GM18502 (cell line): ENCODE data around the gene NFATC2.
A peak's percentile ranks its signal among the peaks of the same experiment; 100 is the strongest.

ENCODE experiments used
- ATAC-seq: cut with Tn5 transposase; IDR thresholded peaks from one replicate; pipeline ENCODE4 v1.9.1; 2021; ENCODE audit warnings: mild to moderate bottlenecking; ENCODE audit not compliant: unreplicated experiment, poor library complexity

Gene NFATC2

DNA sequence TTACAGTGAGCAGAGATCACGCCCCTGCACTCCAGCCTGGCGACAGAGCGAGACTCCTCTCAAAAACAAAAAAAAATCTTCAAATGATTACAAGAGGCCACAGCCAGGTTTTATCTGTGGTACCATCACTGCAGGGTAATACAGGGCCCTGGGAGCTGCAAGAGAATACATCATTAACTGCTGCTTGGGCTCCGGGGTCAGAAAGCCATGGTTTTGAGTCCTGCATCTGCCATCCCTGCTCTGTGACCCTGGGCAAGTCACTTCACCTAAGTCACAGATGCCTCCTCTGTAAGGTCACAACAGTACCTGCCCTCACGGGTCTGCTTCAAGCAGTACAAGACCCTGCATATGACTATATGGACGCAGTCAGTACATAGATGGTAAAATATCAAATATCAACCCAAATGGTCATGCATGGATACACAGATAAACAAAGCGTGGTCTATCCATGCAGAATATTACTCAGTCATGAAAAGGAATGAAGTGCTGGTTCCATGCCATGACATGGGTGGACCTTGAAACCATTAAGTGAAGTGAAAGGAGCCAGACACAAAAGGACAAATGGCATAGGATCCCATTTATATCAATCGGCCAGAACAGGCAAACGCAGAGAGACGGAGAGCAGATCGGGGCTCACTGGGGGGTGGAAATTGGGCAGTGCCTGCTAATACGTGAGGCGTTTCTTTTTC, 83.6 kb downstream of the NFATC2 start:
- ATAC-seq = no peak

DNA sequence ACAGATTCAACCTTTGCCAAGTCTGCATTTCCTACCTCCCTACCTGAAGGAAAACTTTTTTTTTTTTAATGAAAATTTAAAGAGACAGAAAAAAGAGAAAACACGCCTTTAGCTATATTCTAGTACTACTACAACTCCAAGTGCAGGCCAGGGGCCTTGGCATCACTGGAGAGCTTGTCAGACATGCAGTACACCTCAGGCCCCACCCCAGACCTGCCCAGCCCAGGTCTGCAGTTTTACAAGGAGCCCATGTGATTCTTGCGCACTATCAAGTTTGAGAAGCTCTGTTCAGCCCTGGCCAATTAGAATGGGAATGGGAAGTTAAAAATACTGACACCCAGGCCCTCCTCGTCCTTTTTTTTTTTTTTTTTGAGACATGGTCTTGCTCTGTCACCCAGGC, 85.0 kb downstream of the NFATC2 start:
- no peak for ATAC-seq

- no peak for ATAC-seq
Observed at GRCh38 chr20:51456511-51457509, 85.7 kb downstream of the NFATC2 start.

- no peak for ATAC-seq
Observed at GRCh38 chr20:51454250-51454865, 88.2 kb downstream of the NFATC2 start.

GRCh38 chr20:51452734-51453365, 89.7 kb downstream of the NFATC2 start:
- ATAC-seq = no peak

DNA sequence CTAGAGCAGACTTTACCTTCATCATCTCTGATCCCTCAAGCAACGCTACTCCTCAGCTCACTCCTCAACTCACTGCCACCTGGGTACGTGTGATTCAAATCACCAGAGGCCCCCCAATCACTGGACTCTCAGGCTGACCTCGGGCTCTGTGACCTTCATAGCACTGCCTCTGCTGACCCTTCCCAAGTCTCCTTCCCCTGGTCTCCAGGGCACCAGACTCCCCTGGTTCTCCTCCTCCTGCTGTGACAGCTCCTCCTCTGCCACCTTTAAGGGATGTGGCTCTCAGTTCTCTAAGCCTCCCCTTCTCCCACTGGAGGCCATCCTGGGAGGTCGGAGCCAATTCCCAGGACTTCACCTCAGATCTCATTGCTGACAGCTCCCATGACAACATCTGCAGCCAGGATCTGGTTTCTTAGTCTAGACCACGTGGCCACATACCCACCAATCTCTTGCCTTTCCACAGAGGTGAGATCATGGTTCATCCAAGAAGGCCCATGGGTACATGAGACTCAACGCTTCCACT, 90.4 kb downstream of the NFATC2 start:
- no peak for ATAC-seq

GRCh38 chr20:51451484-51451883, 91.0 kb downstream of the NFATC2 start:
- no peak for ATAC-seq

DNA sequence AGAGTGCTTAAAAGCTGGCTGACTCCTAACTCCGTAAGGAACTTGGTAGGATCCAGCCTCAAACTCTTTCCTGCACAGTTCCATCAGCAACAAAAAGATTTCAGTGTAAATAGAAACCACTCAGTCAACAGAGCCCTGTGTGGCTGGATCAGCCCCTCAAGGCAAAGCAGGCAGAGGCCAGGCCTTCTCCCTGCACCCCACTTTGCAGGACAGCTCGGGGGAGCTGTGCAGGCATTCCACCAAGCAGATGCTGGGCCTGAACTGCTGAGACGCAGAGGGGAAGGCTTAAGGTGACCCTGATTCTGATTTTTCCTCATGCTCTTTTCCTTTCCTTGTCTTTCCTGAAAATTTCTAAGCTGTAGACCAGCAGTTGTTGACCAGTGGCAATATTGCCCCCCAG, 91.5 kb downstream of the NFATC2 start:
- no peak for ATAC-seq

- ATAC-seq = no peak
Observed at GRCh38 chr20:51450221-51450712, 92.3 kb downstream of the NFATC2 start.

- no peak for ATAC-seq
Observed at GRCh38 chr20:51449498-51450220, 92.9 kb downstream of the NFATC2 start.

- no peak for ATAC-seq
Observed at GRCh38 chr20:51447765-51448148, 94.8 kb downstream of the NFATC2 start.

GRCh38 chr20:51447097-51447764, 95.3 kb downstream of the NFATC2 start:
- no peak for ATAC-seq

- no peak for ATAC-seq
Observed at GRCh38 chr20:51446656-51447055, 95.9 kb downstream of the NFATC2 start.

- ATAC-seq = no peak
Observed at GRCh38 chr20:51446230-51446629, 96.3 kb downstream of the NFATC2 start.

DNA sequence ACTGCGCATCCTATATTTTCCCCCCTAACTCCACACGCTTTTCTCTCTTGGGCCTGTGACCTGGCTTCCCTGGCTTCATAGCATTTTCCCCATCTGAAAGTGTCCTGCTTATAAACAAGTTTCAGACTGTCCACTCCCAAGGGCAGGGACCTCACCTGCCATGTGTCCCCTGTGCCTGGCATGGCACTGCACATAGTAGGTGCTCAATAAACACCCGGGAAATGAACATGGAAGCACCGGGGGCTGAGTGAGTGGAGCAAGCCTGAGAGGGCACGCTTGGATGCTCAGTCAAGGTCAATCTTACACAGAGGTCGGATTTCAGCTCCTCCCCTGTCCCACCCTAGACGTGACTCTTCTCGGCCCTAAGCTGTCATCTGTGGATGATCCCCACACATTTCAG, 96.9 kb downstream of the NFATC2 start:
- ATAC-seq = no peak

- ATAC-seq = no peak
Observed at GRCh38 chr20:51444922-51445438, 97.5 kb downstream of the NFATC2 start.

DNA sequence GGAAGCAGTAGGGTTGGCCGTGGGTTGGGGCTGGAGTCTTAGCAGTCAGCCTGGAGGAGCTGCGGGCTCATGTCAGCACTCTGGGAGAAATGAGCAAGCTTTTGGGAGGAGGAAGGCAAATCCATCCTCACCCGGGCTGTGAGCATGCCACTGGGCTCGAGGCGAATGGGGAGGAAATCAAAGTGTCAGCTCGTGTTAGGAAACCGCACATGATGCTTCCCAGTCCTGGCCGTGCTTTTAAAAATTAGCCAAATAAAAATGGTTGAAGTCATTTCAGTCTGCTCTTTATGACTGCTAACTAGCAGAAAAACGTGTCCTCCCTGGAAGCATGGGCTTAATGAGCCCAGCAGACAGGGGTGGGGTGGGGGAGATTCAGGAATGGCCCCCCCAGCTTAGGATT, 98.1 kb downstream of the NFATC2 start:
- no peak for ATAC-seq

GRCh38 chr20:51442602-51443001, 99.9 kb downstream of the NFATC2 start:
- ATAC-seq = no peak

GRCh38 chr20:51440589-51440988, 101.9 kb downstream of the NFATC2 start:
- peak; percentile 65 for ATAC-seq
